ENCODE results near the gene ULK4.
"Not testable (repeated sequence)": the region's sequence is repeated elsewhere in the genome, so short reads cannot be mapped to it uniquely, and the experiment has no call there.

DNA sequence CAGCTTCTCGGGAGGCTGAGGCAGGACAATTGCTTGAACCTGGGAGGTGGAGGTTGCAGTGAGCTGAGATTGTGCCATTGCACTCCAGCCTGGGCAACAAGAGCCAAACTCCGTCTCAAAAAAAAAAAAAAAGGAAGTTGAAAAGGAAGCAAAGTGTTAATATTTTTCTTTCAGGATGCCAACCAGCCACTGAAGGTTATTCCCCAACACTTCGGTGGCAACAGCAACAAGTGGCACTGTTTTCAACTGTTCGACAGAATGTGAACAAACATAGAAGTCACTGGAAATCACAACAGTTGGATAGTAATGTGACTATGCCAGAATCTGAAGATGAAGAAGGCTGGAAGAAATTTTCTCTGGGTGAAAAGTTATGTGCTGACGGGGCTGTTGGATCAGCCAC, 15.5 kb upstream of the ULK4 start:
- TF ChIP-seq, protein P1, sequence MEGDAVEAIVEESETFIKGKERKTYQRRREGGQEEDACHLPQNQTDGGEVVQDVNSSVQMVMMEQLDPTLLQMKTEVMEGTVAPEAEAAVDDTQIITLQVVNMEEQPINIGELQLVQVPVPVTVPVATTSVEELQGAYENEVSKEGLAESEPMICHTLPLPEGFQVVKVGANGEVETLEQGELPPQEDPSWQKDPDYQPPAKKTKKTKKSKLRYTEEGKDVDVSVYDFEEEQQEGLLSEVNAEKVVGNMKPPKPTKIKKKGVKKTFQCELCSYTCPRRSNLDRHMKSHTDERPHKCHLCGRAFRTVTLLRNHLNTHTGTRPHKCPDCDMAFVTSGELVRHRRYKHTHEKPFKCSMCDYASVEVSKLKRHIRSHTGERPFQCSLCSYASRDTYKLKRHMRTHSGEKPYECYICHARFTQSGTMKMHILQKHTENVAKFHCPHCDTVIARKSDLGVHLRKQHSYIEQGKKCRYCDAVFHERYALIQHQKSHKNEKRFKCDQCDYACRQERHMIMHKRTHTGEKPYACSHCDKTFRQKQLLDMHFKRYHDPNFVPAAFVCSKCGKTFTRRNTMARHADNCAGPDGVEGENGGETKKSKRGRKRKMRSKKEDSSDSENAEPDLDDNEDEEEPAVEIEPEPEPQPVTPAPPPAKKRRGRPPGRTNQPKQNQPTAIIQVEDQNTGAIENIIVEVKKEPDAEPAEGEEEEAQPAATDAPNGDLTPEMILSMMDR (IDR thresholded peaks at IDR 0.05; ENCODE audit: poor library complexity, severe bottlenecking), result not testable (repeated sequence)
- TF ChIP-seq EP300 (conservative IDR thresholded peaks at IDR 0.05; ENCODE audit: poor library complexity, severe bottlenecking), result not testable (repeated sequence)

Data from neural cell (in vitro differentiated cells).